IPS-18a (cell line): ENCODE measurements around the gene PSMD11.
A peak's percentile ranks its signal among the peaks of the same experiment; 100 is the strongest.

Experiments used
- H3K27ac ChIP-seq: one replicate; pipeline ENCODE4 v1.5.1; 2013; ENCODE audit warnings: low read length
- H3K27me3 ChIP-seq: one replicate; pipeline ENCODE4 v1.6.1; 2013; ENCODE audit warnings: mild to moderate bottlenecking, low read length; ENCODE audit not compliant: control insufficient read depth, insufficient read depth
- H3K36me3 ChIP-seq: one replicate; pipeline ENCODE4 v1.6.1; 2013; ENCODE audit warnings: low read depth, low read length; ENCODE audit not compliant: control insufficient read depth
- H3K4me1 ChIP-seq: one replicate; pipeline ENCODE4 v1.6.1; 2013; ENCODE audit warnings: low read depth, low read length; ENCODE audit not compliant: control insufficient read depth
- H3K4me3 ChIP-seq: one replicate; pipeline ENCODE4 v1.5.1; 2013; ENCODE audit warnings: low read length
- H3K9ac ChIP-seq: one replicate; pipeline ENCODE4 v1.6.1; 2013; ENCODE audit warnings: mild to moderate bottlenecking, low read length, moderate library complexity
- H3K9me3 ChIP-seq: one replicate; pipeline ENCODE4 v1.6.1; 2013; ENCODE audit warnings: low read depth, low read length; ENCODE audit not compliant: control insufficient read depth

The PSMD11 gene

DNA sequence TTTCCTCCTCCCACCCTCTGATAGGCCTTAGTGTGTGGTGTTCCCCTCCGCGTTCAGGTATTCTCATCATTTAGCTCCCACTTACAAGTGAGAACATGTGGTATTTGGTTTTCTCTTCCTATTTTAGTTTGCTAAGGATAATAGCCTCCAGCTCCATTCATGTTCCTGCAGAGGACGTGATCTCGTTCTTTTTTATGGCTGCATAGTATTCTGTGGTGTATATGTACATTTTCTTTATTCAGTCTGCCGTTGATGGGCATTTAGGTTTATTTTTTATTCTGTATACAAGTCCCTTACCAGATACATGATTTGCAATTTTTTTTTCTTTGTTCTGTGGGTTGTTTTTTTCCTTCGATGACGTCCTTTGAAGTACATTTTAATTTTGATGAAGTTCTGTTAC, 23.6 kb downstream of the PSMD11 start:
- no peak overlapping the region for H3K4me3 ChIP-seq
- H3K36me3 ChIP-seq, result peaks cover 86% of the 10 kb centered on the region
- no peak overlapping the region for H3K9ac ChIP-seq
- no peaks in the 10 kb centered on the region for H3K9me3 ChIP-seq
- H3K27me3 ChIP-seq, result no peaks in the 10 kb centered on the region
- H3K27ac ChIP-seq, result no peak overlapping the region
- H3K4me1 ChIP-seq, result no peaks in the 10 kb centered on the region

DNA sequence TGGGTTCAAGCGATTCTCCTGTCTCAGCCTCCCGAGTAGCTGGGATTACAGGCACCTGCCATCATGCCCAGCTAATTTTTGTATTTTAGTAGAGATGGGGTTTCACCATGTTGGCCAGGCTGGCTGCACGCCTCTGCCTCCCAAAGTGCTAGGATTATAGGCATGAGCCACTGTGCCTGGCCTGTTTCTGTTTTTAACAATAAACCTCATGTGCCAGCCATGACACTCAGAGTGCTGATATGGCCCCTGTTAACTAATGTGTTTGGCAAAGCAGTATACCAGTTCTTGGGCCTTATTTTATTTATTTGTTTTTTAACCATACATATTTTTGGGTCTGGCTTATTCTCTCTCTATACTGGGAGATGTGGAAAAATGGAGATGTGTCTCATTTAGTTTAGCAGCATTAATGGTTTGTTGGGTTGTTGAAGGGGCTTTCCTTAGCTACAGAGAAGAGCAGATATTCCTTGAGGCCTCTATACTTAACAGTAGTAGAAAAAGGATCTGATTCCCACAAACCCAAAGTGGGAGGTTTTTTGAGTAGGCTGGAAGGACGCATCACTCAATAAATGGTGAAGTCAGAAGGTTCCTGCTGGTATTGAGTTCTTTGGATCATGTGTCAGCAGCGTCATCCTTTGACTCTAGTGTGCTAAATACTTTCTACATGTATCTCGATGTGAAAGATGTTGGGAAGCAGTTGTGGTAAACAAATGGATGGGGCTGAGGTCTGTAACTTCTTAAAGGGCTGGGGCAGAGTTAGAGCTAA, 26.3 kb downstream of the PSMD11 start:
- no peaks in the 10 kb centered on the region for H3K9me3 ChIP-seq
- no peaks in the 10 kb centered on the region for H3K27me3 ChIP-seq
- no peak overlapping the region for H3K27ac ChIP-seq
- no peak overlapping the region for H3K9ac ChIP-seq
- peaks cover 86% of the 10 kb centered on the region for H3K36me3 ChIP-seq
- H3K4me1 ChIP-seq, result no peaks in the 10 kb centered on the region
- no peak overlapping the region for H3K4me3 ChIP-seq

DNA sequence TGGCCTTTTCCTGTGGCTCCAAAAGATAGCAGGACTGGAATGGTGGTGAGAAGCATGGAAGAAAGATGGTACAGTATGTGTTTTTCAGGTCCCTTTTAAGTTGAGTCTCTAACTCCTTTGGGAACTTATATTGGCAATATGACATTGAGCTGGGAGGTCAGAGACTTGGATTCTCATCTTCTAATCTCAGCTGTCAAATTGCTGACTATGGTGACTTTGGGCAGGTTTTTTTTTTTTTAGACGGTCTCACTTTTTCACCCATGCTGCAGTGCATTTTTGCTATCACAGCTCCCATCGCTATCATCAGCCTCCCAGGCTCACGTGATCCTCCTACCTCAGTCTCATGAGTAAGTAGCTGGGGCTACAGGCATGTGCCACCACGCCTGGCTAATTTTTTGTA, 27.3 kb downstream of the PSMD11 start:
- Histone ChIP-seq H3K4me1 (no peaks in the 10 kb centered on the region), H3K9me3 (no peaks in the 10 kb centered on the region), H3K4me3 (no peak overlapping the region), H3K9ac (no peak overlapping the region), H3K27ac (no peak overlapping the region), H3K36me3 (peaks cover 87% of the 10 kb centered on the region), H3K27me3 (no peaks in the 10 kb centered on the region)

DNA sequence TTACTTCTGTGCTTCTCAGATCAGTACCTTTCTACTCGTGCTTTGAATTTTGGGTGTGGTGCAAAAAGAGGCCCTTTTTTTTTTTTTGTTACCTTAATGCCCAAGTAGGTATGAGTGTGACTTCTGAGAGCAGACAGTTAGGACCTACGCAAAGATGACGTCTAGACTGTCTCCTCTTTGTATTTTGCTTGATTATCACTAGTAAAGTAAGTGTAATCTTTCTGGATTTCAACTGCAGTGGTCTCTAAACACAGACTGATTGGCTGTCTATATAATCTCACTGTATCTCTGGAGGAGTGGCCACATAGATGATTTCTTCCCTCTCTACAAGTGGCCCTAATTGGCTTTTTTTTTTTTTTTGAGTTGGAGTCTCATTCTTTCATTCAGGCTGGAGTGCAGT, 30.9 kb downstream of the PSMD11 start:
- Histone ChIP-seq H3K36me3 (peaks cover 91% of the 10 kb centered on the region), H3K27ac (no peak overlapping the region), H3K9me3 (no peaks in the 10 kb centered on the region), H3K27me3 (no peaks in the 10 kb centered on the region), H3K4me1 (peaks cover 4% of the 10 kb centered on the region), H3K9ac (no peak overlapping the region), H3K4me3 (no peak overlapping the region)

DNA sequence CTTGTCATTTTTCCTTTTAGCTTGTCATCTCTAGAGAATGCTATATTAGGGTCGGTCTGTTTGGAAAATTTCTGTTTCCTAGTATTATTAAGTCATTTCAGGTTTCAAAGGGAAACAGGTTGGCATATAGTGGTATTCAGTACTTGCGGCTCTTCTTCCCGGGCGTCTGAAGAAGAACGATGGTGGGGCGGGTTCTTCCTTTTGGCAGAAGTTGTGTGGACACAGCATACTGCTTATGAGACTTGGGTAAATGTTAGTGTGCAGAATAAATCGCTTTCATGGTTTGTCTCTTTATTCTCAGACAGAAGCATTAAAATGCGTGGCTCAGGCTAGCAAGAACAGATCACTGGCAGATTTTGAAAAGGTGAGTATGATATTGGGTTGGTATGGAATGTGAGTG, 32.9 kb downstream of the PSMD11 start:
- Histone ChIP-seq H3K4me1 (peaks cover 4% of the 10 kb centered on the region), H3K27me3 (no peaks in the 10 kb centered on the region), H3K9ac (no peak overlapping the region), H3K36me3 (peaks cover 86% of the 10 kb centered on the region), H3K9me3 (no peaks in the 10 kb centered on the region), H3K27ac (no peak overlapping the region), H3K4me3 (no peak overlapping the region)

DNA sequence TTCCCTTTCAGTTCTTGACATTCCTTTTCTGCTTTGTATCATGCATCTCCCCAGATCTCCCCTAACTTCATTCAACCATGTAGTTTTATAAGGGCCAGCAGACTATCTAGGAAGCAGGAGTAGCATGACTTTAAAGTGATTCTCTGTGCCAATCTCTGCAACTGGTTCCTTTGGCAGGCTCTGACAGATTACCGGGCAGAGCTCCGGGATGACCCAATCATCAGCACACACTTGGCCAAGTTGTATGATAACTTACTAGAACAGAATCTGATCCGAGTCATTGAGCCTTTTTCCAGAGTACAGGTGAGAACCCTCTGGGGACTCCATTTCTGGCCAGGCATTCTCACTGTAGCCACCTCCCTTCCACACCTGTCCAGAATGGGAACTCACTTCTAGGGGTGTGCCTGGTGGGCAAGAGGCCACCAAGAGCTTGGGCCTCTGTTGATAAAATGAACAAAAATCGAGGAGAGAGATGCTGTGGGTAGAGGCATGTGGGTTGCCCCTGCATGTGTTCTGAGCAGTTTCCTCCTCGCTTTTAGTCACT, 34.8 kb downstream of the PSMD11 start:
- no peak overlapping the region for H3K4me3 ChIP-seq
- H3K27ac ChIP-seq, result no peak overlapping the region
- H3K4me1 ChIP-seq, result peaks cover 14% of the 10 kb centered on the region
- H3K36me3 ChIP-seq, result peaks cover 75% of the 10 kb centered on the region
- H3K27me3 ChIP-seq, result no peaks in the 10 kb centered on the region
- H3K9me3 ChIP-seq, result no peaks in the 10 kb centered on the region
- H3K9ac ChIP-seq, result no peak overlapping the region

DNA sequence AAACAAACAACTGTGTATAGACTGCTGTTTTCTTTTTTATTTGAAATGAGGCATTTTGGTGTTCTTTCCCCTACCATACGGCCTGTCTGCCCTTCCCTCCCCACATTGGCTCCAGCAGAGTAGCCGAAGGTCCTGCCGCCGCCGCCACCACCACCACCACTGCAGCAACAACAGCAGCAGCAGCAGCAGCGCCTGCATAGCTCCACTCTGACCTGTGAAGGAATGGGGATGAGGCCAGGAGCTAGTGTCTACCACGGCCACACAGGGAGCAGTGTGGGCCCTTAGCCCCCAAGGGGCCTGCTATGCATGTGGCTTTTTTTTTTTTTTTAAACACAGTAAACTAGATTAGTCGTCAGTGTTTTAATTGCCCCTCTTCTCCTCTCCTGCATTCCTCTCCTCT, 36.9 kb downstream of the PSMD11 start:
- Histone ChIP-seq H3K9me3 (no peaks in the 10 kb centered on the region), H3K4me3 (no peak overlapping the region), H3K4me1 (peaks cover 15% of the 10 kb centered on the region), H3K36me3 (peaks cover 54% of the 10 kb centered on the region), H3K27ac (no peak overlapping the region), H3K27me3 (no peaks in the 10 kb centered on the region), H3K9ac (no peak overlapping the region)

DNA sequence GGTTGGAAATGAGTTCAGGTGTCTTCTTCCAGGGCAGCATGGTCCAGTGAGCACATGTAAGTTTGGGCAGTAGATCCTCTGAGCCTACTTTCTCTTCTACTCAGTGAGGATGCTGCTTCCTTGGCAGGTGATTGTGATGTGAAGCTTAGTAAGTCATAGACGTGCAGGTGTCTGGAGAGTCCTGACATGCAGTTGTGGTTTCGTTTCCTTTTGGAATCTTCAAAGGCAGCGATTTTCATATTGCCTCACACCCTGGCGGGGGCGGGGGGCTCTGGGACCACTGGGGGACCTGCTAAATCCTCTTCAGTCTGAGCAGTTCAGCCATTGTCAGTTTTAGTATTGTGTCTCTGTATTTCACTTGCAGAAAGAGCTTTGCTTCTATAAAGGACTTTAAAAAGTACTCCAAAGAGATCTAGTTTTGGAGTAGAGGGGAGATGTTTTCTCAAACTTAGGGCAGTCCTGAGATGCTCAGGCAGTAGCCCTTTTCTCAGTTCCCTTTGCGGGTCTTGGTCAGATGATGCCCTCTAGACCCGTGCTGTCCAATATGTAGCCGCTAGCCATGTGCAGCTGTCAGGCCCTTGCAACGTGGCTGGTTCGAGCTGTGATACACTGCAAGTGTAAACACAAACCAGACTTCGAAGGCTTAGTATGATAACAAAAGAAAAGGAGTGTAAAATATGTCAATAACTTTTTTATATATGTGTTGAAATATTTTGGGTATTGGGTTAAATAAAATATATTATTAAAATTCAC, 38.4 kb downstream of the PSMD11 start:
- Histone ChIP-seq H3K9ac (no peak overlapping the region), H3K36me3 (peaks cover 40% of the 10 kb centered on the region), H3K27me3 (no peaks in the 10 kb centered on the region), H3K27ac (no peak overlapping the region), H3K4me1 (peaks cover 15% of the 10 kb centered on the region), H3K9me3 (no peaks in the 10 kb centered on the region), H3K4me3 (no peak overlapping the region)

DNA sequence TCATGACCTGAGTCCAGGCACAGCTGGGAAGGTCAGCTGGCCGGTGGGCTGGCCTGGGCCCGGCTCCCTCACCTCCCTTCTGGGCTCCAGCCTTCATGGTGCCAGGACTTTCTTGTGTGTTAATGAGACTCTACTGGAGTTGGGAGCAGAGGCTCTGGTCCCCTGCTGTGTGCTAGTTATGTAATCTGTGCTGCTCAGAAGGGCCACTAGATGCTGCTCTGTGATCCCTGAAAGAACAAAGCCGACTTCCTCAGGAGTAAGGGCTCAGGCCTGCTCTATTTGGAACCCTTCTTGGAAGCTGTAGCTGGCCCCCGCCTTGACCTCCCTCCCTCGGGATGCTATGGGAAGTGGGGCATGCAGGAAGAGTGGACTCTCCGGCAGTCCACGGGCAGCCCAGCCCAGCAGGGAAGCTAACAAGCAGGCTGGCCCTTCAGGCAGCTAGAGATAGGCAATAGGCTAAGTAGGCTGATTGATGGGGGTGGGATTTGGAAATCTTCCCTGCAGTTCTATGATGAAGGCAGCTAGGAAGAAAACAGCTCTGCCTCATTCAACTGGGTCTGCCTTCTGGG, 39.2 kb downstream of the PSMD11 start:
- Histone ChIP-seq H3K4me3 (no peak overlapping the region), H3K36me3 (peaks cover 36% of the 10 kb centered on the region), H3K4me1 (peaks cover 16% of the 10 kb centered on the region), H3K27me3 (no peaks in the 10 kb centered on the region), H3K9ac (peak overlapping the region; percentile 0), H3K9me3 (no peaks in the 10 kb centered on the region), H3K27ac (peak overlapping the region; percentile 3)

DNA sequence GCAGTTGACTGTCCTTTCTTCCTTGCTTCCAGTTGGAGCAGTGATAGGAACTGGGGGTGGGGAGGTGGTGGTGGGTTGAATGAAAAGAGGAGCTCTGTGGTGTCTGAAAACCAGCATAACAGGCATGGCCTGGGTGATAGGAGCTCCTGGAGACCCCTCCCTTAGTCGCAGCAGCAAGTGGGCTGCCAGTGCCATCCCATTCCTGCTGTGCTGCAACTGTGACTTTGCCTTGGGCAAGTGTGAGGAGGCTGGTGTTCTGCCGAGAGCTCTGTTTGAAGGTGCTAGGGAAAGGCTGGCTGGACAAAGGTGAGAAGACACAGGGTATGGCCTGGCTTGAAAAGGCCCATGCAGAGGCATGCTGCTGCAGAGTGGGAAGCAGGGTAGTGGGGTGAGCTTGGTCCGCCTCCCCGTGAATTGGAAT, 39.7 kb downstream of the PSMD11 start:
- Histone ChIP-seq H3K27ac (peak overlapping the region; percentile 3), H3K4me3 (no peak overlapping the region)

DNA sequence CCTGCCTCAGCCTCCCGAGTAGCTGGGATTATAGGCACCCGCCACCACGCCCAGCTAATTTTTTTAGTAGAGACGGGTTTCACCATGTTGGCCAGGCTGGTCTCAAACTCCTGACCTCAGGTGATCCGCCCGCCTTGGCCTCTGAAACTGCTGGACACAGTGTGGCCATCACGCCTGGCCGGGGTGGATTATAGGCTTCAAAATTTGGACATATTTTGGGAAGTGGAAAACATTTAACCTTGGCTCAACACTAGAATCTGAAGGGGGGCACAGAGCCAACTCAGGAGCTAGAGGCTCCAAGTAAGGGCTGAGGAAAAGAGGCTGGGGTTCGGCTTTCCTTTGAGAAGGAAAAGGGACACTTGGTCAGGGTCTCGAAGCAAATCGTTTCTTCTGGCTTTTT, 40.3 kb downstream of the PSMD11 start:
- H3K36me3 ChIP-seq, result peaks cover 29% of the 10 kb centered on the region
- no peak overlapping the region for H3K4me3 ChIP-seq
- H3K27me3 ChIP-seq, result no peaks in the 10 kb centered on the region
- H3K4me1 ChIP-seq, result peaks cover 24% of the 10 kb centered on the region
- no peak overlapping the region for H3K9ac ChIP-seq
- H3K9me3 ChIP-seq, result no peaks in the 10 kb centered on the region
- no peak overlapping the region for H3K27ac ChIP-seq

More for the DNA sequence above, 39.7 kb downstream of the PSMD11 start:
- peaks cover 34% of the 10 kb centered on the region for H3K36me3 ChIP-seq
- no peaks in the 10 kb centered on the region for H3K9me3 ChIP-seq
- H3K27me3 ChIP-seq, result no peaks in the 10 kb centered on the region
- peak overlapping the region; percentile 0 for H3K9ac ChIP-seq
- H3K4me1 ChIP-seq, result peaks cover 18% of the 10 kb centered on the region
